K562 (cell line): ENCODE results near the gene TM4SF4.

Source experiments
- ATF6 ChIP-seq: sonication (generic); formaldehyde crosslinking; IDR thresholded peaks from 2 replicates; pipeline ENCODE4 v1.4.0; 2020; ENCODE audit warnings: mild to moderate bottlenecking, missing genetic modification reagents
- CTCF ChIP-seq, 3 experiments: IDR thresholded peaks in 2 of 3; conservative IDR thresholded peaks in 1 of 3; 2 replicates each; pipeline ENCODE4 v1.5.1; 2011 to 2012; ENCODE audit warnings: low read length in 3 of 3, mild to moderate bottlenecking in 3 of 3, control low read depth in 2 of 3, improper control_type of control experiment in 1 of 3, inconsistent platforms in 1 of 3, low read depth in 1 of 3, mixed read lengths in 1 of 3, moderate library complexity in 1 of 3; ENCODE audit not compliant: insufficient read depth in 2 of 3
- FOS ChIP-seq: IDR thresholded peaks from 3 replicates; pipeline ENCODE4 v1.6.1; 2011; ENCODE audit not compliant: insufficient read length; ENCODE audit errors: extremely low read depth
- FOXJ3 ChIP-seq: sonication (generic); formaldehyde crosslinking; IDR thresholded peaks from 2 replicates; pipeline ENCODE4 v1.4.0; 2020; ENCODE audit warnings: mild to moderate bottlenecking, missing genetic modification reagents
- HIVEP1 ChIP-seq: fragments of 250-450 bp; sonication (Bioruptor Pico); IDR thresholded peaks from 2 replicates; pipeline ENCODE4 v1.4.0; 2020; ENCODE audit warnings: mild to moderate bottlenecking
- JUN ChIP-seq, 2 experiments: sonication (generic) in 1 of 2; formaldehyde crosslinking in 1 of 2; IDR thresholded peaks; 2 replicates each; pipeline versions ENCODE4 v1.6.1 to v1.8.0; 2012 to 2022; ENCODE audit warnings: borderline replicate concordance in 2 of 2, mild to moderate bottlenecking in 2 of 2, improper control_type of control experiment in 1 of 2, low read depth in 1 of 2, low read length in 1 of 2, missing genetic modification reagents in 1 of 2
- POLR2A ChIP-seq: fragments of 450-650 bp; conservative IDR thresholded peaks from 2 replicates; pipeline ENCODE4 v1.6.1; 2016
- REST ChIP-seq, 2 experiments: fragments of 450-650 bp; formaldehyde crosslinking in 1 of 2; IDR thresholded peaks; 2 replicates each; pipeline versions ENCODE4 v1.4.0 to v1.6.1; 2014 to 2020; ENCODE audit warnings: mild to moderate bottlenecking in 2 of 2, borderline replicate concordance in 1 of 2, low read depth in 1 of 2
- SNIP1 ChIP-seq: fragments of 450-650 bp; IDR thresholded peaks from 2 replicates; pipeline ENCODE4 v1.7.1; 2017; ENCODE audit warnings: low read depth, mild to moderate bottlenecking
- TCF3 ChIP-seq: sonication (generic); formaldehyde crosslinking; IDR thresholded peaks from 2 replicates; pipeline ENCODE4 v1.4.0; 2020; ENCODE audit warnings: mild to moderate bottlenecking, missing genetic modification reagents
- TFAP4 ChIP-seq: sonication (generic); formaldehyde crosslinking; IDR thresholded peaks from 2 replicates; pipeline ENCODE4 v1.8.0; 2022; ENCODE audit warnings: missing genetic modification reagents, mild to moderate bottlenecking, moderate library complexity, borderline replicate concordance
- YBX1 ChIP-seq: fragments of 450-650 bp; IDR thresholded peaks from 2 replicates; pipeline ENCODE4 v1.7.1; 2016; ENCODE audit warnings: mild to moderate bottlenecking
- ZKSCAN1 ChIP-seq: fragments of 150-350 bp; IDR thresholded peaks from 2 replicates; pipeline ENCODE4 v1.6.1; 2016; ENCODE audit warnings: low read depth, low read length
- ZNF830 ChIP-seq: fragments of 250-450 bp; sonication (Bioruptor Pico); IDR thresholded peaks from 2 replicates; pipeline ENCODE4 v1.5.0; 2021; ENCODE audit warnings: mild to moderate bottlenecking

GRCh38 chr3:149511040-149511626 is 36.6 kb downstream of the TM4SF4 start:
- TF ChIP-seq YBX1: no peak
- no peak for TF ChIP-seq TFAP4 (CRISPR knock-in tag)
- no peak for TF ChIP-seq REST (IDR thresholded peaks at IDR 0.05; ENCODE audit: borderline replicate concordance)
- no peak for TF ChIP-seq REST (CRISPR knock-in tag; IDR thresholded peaks at IDR 0.05; ENCODE audit: low read depth)
- TF ChIP-seq JUN (IDR thresholded peaks at IDR 0.05; ENCODE audit: borderline replicate concordance, low read depth, low read length): no peak
- TF ChIP-seq JUN (CRISPR knock-in tag; IDR thresholded peaks at IDR 0.05; ENCODE audit: borderline replicate concordance): no peak
- no peak for TF ChIP-seq CTCF (IDR thresholded peaks at IDR 0.05 in 2 of 3, conservative IDR thresholded peaks at IDR 0.05 in 1 of 3; ENCODE audit: insufficient read depth in 2 of 3, low read depth in 1 of 3, low read length in 3 of 3)
- TF ChIP-seq FOS: no peak
- TF ChIP-seq HIVEP1 (CRISPR knock-in tag): no peak
- no peak for TF ChIP-seq FOXJ3 (CRISPR knock-in tag)
- no peak for TF ChIP-seq TCF3 (CRISPR knock-in tag)
- no peak for TF ChIP-seq ATF6 (CRISPR knock-in tag)
- TF ChIP-seq SNIP1: no peak
- no peak for TF ChIP-seq ZKSCAN1
- TF ChIP-seq POLR2A: no peak
- TF ChIP-seq ZNF830 (CRISPR knock-in tag): no peak
